ENCODE measurements around the gene MDFI. TPM values are rescaled to one million over a fixed set of nuclear protein-coding genes. Genes with fewer than 3 reads are reported as not detected.

MDFI gene
- total RNA-seq, 1 experiment from 2014 or later = 86.2 TPM

DNA sequence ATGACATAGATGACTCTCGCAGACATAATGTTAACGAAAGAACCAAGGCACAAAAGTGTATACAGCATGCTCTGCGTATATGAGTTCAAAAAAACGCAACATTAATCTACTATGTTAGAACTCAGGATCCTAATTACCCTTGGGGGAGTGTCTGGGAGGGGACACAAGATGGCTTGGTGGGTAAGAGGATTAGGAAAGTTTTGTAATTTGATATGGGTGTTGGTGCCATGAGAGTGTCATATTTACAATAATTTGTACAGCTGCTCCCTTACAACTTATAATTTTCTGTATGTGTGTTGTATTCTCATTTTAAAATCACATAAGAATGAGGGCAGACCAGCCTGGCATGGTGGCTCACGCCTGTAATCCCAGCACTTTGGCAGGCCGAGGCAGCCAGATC is 58.5 kb downstream of the MDFI start:
- no peak overlapping the region for H3K27ac Mint-ChIP-seq
- no peaks in the 10 kb centered on the region for H3K9me3 Mint-ChIP-seq
- no peaks in the 10 kb centered on the region for H3K36me3 Mint-ChIP-seq
- CTCF ChIA-PET = no interaction called here
- TF ChIP-seq, protein P1, sequence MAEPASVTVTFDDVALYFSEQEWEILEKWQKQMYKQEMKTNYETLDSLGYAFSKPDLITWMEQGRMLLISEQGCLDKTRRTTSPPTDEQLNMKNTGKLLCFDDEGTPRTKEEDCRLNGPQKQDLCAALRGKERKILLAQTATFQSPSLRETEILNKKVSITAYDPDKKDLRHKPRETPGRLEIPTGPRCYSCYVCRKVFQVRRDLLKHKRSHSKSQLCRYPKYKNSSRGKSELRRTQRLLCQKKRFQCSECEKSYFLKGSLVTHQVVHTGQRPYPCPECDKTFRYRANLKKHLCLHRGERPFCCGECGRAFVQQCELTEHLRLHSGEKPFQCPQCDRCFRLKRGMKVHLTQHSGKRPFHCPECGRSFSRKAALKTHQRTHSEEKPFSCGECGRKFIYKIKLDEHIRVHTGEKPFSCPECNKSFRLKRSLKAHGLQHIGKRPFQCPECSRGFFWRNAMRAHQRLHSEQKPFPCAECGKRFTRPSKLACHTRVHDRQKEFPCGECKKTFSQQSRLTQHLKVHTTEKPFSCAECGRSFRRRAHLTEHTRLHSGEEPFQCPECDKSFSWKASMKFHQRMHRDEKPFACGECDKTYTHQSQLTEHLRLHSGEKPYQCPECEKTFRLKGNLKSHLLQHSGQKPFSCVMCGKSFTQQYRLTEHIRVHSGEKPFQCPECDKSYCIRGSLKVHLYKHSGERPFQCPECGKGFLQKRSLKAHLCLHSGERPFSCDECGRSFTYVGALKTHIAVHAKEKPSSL (CRISPR knock-in tag; conservative IDR thresholded peaks at IDR 0.05) = no peak
- no peak for TF ChIP-seq OVOL2 (CRISPR knock-in tag; IDR thresholded peaks at IDR 0.05; ENCODE audit: borderline replicate concordance)
- TF ChIP-seq, protein P2, sequence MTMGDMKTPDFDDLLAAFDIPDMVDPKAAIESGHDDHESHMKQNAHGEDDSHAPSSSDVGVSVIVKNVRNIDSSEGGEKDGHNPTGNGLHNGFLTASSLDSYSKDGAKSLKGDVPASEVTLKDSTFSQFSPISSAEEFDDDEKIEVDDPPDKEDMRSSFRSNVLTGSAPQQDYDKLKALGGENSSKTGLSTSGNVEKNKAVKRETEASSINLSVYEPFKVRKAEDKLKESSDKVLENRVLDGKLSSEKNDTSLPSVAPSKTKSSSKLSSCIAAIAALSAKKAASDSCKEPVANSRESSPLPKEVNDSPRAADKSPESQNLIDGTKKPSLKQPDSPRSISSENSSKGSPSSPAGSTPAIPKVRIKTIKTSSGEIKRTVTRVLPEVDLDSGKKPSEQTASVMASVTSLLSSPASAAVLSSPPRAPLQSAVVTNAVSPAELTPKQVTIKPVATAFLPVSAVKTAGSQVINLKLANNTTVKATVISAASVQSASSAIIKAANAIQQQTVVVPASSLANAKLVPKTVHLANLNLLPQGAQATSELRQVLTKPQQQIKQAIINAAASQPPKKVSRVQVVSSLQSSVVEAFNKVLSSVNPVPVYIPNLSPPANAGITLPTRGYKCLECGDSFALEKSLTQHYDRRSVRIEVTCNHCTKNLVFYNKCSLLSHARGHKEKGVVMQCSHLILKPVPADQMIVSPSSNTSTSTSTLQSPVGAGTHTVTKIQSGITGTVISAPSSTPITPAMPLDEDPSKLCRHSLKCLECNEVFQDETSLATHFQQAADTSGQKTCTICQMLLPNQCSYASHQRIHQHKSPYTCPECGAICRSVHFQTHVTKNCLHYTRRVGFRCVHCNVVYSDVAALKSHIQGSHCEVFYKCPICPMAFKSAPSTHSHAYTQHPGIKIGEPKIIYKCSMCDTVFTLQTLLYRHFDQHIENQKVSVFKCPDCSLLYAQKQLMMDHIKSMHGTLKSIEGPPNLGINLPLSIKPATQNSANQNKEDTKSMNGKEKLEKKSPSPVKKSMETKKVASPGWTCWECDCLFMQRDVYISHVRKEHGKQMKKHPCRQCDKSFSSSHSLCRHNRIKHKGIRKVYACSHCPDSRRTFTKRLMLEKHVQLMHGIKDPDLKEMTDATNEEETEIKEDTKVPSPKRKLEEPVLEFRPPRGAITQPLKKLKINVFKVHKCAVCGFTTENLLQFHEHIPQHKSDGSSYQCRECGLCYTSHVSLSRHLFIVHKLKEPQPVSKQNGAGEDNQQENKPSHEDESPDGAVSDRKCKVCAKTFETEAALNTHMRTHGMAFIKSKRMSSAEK (CRISPR knock-in tag; IDR thresholded peaks at IDR 0.05; ENCODE audit: borderline replicate concordance) = no peak
- TF ChIP-seq HMGA2 (CRISPR knock-in tag; IDR thresholded peaks at IDR 0.05) = no peak
- no peak for TF ChIP-seq ATF1 (CRISPR knock-in tag; IDR thresholded peaks at IDR 0.05)
- no peak for TF ChIP-seq FOXP1 (CRISPR knock-in tag; IDR thresholded peaks at IDR 0.05; ENCODE audit: borderline replicate concordance)
- TF ChIP-seq ZNF121 (CRISPR knock-in tag; IDR thresholded peaks at IDR 0.05) = no peak
- no peak for TF ChIP-seq ZNF396 (CRISPR knock-in tag; IDR thresholded peaks at IDR 0.05; ENCODE audit: borderline replicate concordance)
- TF ChIP-seq ESRRA (CRISPR knock-in tag; IDR thresholded peaks at IDR 0.05; ENCODE audit: borderline replicate concordance) = no peak
- no peak for TF ChIP-seq EMX1 (CRISPR knock-in tag; IDR thresholded peaks at IDR 0.05)
- TF ChIP-seq, protein P3, sequence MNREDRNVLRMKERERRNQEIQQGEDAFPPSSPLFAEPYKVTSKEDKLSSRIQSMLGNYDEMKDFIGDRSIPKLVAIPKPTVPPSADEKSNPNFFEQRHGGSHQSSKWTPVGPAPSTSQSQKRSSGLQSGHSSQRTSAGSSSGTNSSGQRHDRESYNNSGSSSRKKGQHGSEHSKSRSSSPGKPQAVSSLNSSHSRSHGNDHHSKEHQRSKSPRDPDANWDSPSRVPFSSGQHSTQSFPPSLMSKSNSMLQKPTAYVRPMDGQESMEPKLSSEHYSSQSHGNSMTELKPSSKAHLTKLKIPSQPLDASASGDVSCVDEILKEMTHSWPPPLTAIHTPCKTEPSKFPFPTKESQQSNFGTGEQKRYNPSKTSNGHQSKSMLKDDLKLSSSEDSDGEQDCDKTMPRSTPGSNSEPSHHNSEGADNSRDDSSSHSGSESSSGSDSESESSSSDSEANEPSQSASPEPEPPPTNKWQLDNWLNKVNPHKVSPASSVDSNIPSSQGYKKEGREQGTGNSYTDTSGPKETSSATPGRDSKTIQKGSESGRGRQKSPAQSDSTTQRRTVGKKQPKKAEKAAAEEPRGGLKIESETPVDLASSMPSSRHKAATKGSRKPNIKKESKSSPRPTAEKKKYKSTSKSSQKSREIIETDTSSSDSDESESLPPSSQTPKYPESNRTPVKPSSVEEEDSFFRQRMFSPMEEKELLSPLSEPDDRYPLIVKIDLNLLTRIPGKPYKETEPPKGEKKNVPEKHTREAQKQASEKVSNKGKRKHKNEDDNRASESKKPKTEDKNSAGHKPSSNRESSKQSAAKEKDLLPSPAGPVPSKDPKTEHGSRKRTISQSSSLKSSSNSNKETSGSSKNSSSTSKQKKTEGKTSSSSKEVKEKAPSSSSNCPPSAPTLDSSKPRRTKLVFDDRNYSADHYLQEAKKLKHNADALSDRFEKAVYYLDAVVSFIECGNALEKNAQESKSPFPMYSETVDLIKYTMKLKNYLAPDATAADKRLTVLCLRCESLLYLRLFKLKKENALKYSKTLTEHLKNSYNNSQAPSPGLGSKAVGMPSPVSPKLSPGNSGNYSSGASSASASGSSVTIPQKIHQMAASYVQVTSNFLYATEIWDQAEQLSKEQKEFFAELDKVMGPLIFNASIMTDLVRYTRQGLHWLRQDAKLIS (CRISPR knock-in tag; IDR thresholded peaks at IDR 0.05; ENCODE audit: borderline replicate concordance) = no peak
- no peak for TF ChIP-seq ETV6 (CRISPR knock-in tag; IDR thresholded peaks at IDR 0.05)
- TF ChIP-seq, protein P4, sequence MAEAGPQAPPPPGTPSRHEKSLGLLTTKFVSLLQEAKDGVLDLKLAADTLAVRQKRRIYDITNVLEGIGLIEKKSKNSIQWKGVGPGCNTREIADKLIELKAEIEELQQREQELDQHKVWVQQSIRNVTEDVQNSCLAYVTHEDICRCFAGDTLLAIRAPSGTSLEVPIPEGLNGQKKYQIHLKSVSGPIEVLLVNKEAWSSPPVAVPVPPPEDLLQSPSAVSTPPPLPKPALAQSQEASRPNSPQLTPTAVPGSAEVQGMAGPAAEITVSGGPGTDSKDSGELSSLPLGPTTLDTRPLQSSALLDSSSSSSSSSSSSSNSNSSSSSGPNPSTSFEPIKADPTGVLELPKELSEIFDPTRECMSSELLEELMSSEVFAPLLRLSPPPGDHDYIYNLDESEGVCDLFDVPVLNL (CRISPR knock-in tag; IDR thresholded peaks at IDR 0.05; ENCODE audit: borderline replicate concordance, low read depth) = no peak
- TF ChIP-seq, protein P5, sequence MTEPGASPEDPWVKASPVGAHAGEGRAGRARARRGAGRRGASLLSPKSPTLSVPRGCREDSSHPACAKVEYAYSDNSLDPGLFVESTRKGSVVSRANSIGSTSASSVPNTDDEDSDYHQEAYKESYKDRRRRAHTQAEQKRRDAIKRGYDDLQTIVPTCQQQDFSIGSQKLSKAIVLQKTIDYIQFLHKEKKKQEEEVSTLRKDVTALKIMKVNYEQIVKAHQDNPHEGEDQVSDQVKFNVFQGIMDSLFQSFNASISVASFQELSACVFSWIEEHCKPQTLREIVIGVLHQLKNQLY (CRISPR knock-in tag; IDR thresholded peaks at IDR 0.05) = no peak
- TF ChIP-seq, protein P6, sequence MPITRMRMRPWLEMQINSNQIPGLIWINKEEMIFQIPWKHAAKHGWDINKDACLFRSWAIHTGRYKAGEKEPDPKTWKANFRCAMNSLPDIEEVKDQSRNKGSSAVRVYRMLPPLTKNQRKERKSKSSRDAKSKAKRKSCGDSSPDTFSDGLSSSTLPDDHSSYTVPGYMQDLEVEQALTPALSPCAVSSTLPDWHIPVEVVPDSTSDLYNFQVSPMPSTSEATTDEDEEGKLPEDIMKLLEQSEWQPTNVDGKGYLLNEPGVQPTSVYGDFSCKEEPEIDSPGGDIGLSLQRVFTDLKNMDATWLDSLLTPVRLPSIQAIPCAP (CRISPR knock-in tag; IDR thresholded peaks at IDR 0.05) = no peak
- TF ChIP-seq, protein P7, sequence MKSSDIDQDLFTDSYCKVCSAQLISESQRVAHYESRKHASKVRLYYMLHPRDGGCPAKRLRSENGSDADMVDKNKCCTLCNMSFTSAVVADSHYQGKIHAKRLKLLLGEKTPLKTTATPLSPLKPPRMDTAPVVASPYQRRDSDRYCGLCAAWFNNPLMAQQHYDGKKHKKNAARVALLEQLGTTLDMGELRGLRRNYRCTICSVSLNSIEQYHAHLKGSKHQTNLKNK (CRISPR knock-in tag; IDR thresholded peaks at IDR 0.05) = no peak
- TF ChIP-seq TP53 (CRISPR knock-in tag; IDR thresholded peaks at IDR 0.05) = no peak
- no peak for TF ChIP-seq MYBL2 (CRISPR knock-in tag; IDR thresholded peaks at IDR 0.05)
- no peak for DNase-seq (ENCODE audit: low spot score)
- H3K4me1 Mint-ChIP-seq = peaks cover 11% of the 10 kb centered on the region
- no peak overlapping the region for H3K4me3 Mint-ChIP-seq
- ATAC-seq = no peak
- POLR2A ChIA-PET = no interaction called here
- no peaks in the 10 kb centered on the region; the same call in 1 of the 2 replicates for H3K27me3 Mint-ChIP-seq (ENCODE audit: low read depth)
